K562 (cell line): ENCODE results near the gene SLC28A1. TPM values are rescaled to one million over a fixed set of nuclear protein-coding genes. Genes with fewer than 3 reads are reported as not detected.
A peak's percentile ranks its signal among the peaks of the same experiment; 100 is the strongest.

Experiments
- CREM ChIP-seq: IDR thresholded peaks from 2 replicates; pipeline ENCODE4 v1.6.1; 2014; ENCODE audit warnings: antibody characterized with exemption, low read depth
- CTCF ChIP-seq, 3 experiments: IDR thresholded peaks in 2 of 3; conservative IDR thresholded peaks in 1 of 3; 2 replicates each; pipeline ENCODE4 v1.5.1; 2011 to 2012; ENCODE audit warnings: low read length in 3 of 3, mild to moderate bottlenecking in 3 of 3, control low read depth in 2 of 3, improper control_type of control experiment in 1 of 3, inconsistent platforms in 1 of 3, low read depth in 1 of 3, mixed read lengths in 1 of 3, moderate library complexity in 1 of 3; ENCODE audit not compliant: insufficient read depth in 2 of 3
- HDAC3 ChIP-seq: fragments of 450-650 bp; IDR thresholded peaks from 2 replicates; pipeline ENCODE4 v1.6.1; 2018; ENCODE audit warnings: borderline replicate concordance, mild to moderate bottlenecking, moderate library complexity; ENCODE audit not compliant: partially characterized antibody
- ZNF407 ChIP-seq: fragments of 450-650 bp; IDR thresholded peaks from 2 replicates; pipeline ENCODE4 v1.6.1; 2016; ENCODE audit warnings: low read depth
- polyA plus RNA-seq, 8 experiments: library from polyadenylated mRNA; depleted of rRNA in 4 of 8; stranded (reverse) in 5 of 8; unstranded in 3 of 8; fragments of >200 nt; fragmentation: Nextera tagmentation in 2 of 8; fragmentation: Illumina TruSeq in 1 of 8; extraction: Ambion mirVana in 2 of 8; extraction: Trizol in 1 of 8; gene quantifications; 2 replicates each; pipeline versions ENCODE4 v1.2.1 to v1.2.3, GENCODE V29; 2011 to 2014; ENCODE audit warnings: inconsistent platforms in 1 of 8, missing spikeins in 1 of 8
- total RNA-seq, 7 experiments: library from RNA; depleted of rRNA in 6 of 7; stranded (reverse); fragments of >200 nt in 6 of 7; fragmentation: Illumina TruSeq in 2 of 7; extraction: Trizol in 2 of 7; gene quantifications; 2 replicates each; pipeline versions ENCODE4 v1.2.1 to v1.2.3, GENCODE V29; 2011 to 2021; ENCODE audit warnings: low replicate concordance in 1 of 7

SLC28A1 gene
- total and polyA plus RNA-seq, 9 of the 15 experiments (the other 6 are each of a cell fraction or from before 2014, with no cell fraction given) = 0.04 TPM; not detected in 8

GRCh38 chr15:84889991-84890669, 5.7 kb downstream of the SLC28A1 start (continued):
- TF ChIP-seq ZNF407 (no peak), CREM (0 out of 2 replicates have a peak, but pooled peaks have one; percentile 10), HDAC3 (no peak), CTCF (IDR thresholded peaks at IDR 0.05 in 2 of 3, conservative IDR thresholded peaks at IDR 0.05 in 1 of 3; ENCODE audit: insufficient read depth in 2 of 3, low read depth in 1 of 3, low read length in 3 of 3) (peak; percentile 32 to 61 (median 48); a peak in 5 of 6 replicates)
